GM12878 (cell line): Measurements from ENCODE around the gene MLXIPL. TPM values are rescaled to one million over a fixed set of nuclear protein-coding genes. Genes with fewer than 3 reads are reported as not detected.

Experiments
- ATAC-seq: fragments of 200-7000 bp; cut with Tn5 transposase; 3 replicates; pipeline ENCODE4 v1.9.1; 2020; ENCODE audit warnings: mild to moderate bottlenecking, moderate library complexity
- BruUV-seq: library from RNA; stranded (reverse); fragments of 400-500 nt; replicated peaks from 2 replicates; lab custom pipeline; 2021; lab: Mats Ljungman, UMichigan
- CTCF ChIA-PET: fragments of 300-600 bp; sonication (Branson Sonifier 250); formaldehyde crosslinking; extraction: SDS; loops from one replicate; lab custom pipeline; 2021; ENCODE audit warnings: inconsistent platforms; lab: Yijun Ruan, JAX
- POLR2A ChIA-PET: fragments of 350-600 bp; formaldehyde crosslinking; extraction: SDS; loops from one replicate; lab custom pipeline; 2021; ENCODE audit warnings: inconsistent platforms; lab: Charles Lee
- RAD21 ChIA-PET: fragments of 300-600 bp; sonication (Branson Sonifier 250); formaldehyde crosslinking; loops from one replicate; lab custom pipeline; 2023; ENCODE audit warnings: antibody characterized with exemption; ENCODE audit not compliant: unreplicated experiment; lab: Charles Lee
- SMC1A ChIA-PET: fragments of 300-600 bp; sonication (Branson Sonifier 250); formaldehyde crosslinking; loops from one replicate; lab custom pipeline; 2023; ENCODE audit not compliant: unreplicated experiment, uncharacterized antibody; lab: Charles Lee
- DNase-seq: peaks from one replicate; pipeline ENCODE4 v3.0.0-alpha.2; 2011; ENCODE audit warnings: low read depth, low spot score
- FAIRE-seq: peaks from 3 replicates; lab custom pipeline; 2011; peaks lifted over from hg19 to GRCh38; lab: Jason Lieb, UNC
- H2AFZ ChIP-seq: 2 replicates; pipeline ENCODE4 v1.6.0; 2011; ENCODE audit warnings: low read depth, low read length, control low read depth; ENCODE audit not compliant: control insufficient read depth
- H3K27ac ChIP-seq: 2 replicates; pipeline ENCODE4 v1.5.1; 2011; ENCODE audit warnings: control low read depth; ENCODE audit not compliant: control insufficient read depth, insufficient read depth
- H3K27me3 ChIP-seq, 2 experiments: replicated peaks in 1 of 2; 2 replicates each; pipeline versions ENCODE4 v1.6.0 to v1.6.1; 2011; ENCODE audit warnings: low read length in 1 of 2; ENCODE audit not compliant: control insufficient read depth in 2 of 2, insufficient read depth in 2 of 2
- H3K36me3 ChIP-seq, 2 experiments: 2 replicates each; pipeline ENCODE4 v1.5.1; 2011; ENCODE audit warnings: low read length in 1 of 2; ENCODE audit not compliant: control insufficient read depth in 2 of 2, insufficient read depth in 2 of 2
- H3K4me1 ChIP-seq: 2 replicates; pipeline ENCODE4 v1.6.1; 2011; ENCODE audit warnings: mild to moderate bottlenecking, low read length, moderate library complexity, mixed read lengths; ENCODE audit not compliant: control insufficient read depth, insufficient read depth
- H3K4me2 ChIP-seq: 2 replicates; pipeline ENCODE4 v1.6.0; 2011; ENCODE audit warnings: control low read depth; ENCODE audit not compliant: control insufficient read depth, insufficient read depth
- H3K4me3 ChIP-seq: fragments of 200-600 bp; sonication (generic); 2 replicates; pipeline ENCODE4 v1.5.1; 2016
- H3K79me2 ChIP-seq: 2 replicates; pipeline ENCODE4 v1.6.0; 2011; ENCODE audit warnings: low read length; ENCODE audit not compliant: control insufficient read depth, insufficient read depth
- H3K9ac ChIP-seq: 2 replicates; pipeline ENCODE4 v1.8.0; 2011; ENCODE audit warnings: low read length, control low read depth, mixed read lengths; ENCODE audit not compliant: control insufficient read depth, insufficient read depth
- H3K9me3 ChIP-seq: replicated peaks from 3 replicates; pipeline ENCODE4 v1.5.1; 2011; ENCODE audit warnings: mild to moderate bottlenecking, low read length; ENCODE audit not compliant: control insufficient read depth, insufficient read depth
- H4K20me1 ChIP-seq: 2 replicates; pipeline ENCODE4 v1.6.0; 2011; ENCODE audit not compliant: control insufficient read depth, insufficient read depth
- ATF7 ChIP-seq: fragments of 450-650 bp; IDR thresholded peaks from 2 replicates; pipeline ENCODE4 v1.6.1; 2016; ENCODE audit warnings: low read depth, mild to moderate bottlenecking
- BACH1 ChIP-seq: fragments of 450-650 bp; IDR thresholded peaks from 2 replicates; pipeline ENCODE4 v1.6.1; 2017; ENCODE audit warnings: mild to moderate bottlenecking, borderline replicate concordance
- BCL11A ChIP-seq: IDR thresholded peaks from 2 replicates; pipeline ENCODE4 v1.6.1; 2011; ENCODE audit warnings: low read depth, low read length
- CREB1 ChIP-seq: IDR thresholded peaks from 2 replicates; pipeline ENCODE4 v1.6.1; 2012; ENCODE audit warnings: low read depth, mild to moderate bottlenecking, inconsistent platforms
- EED ChIP-seq: sonication (generic); IDR thresholded peaks from 2 replicates; pipeline ENCODE4 v1.6.1; 2016; ENCODE audit warnings: antibody characterized with exemption, low read depth
- ETV6 ChIP-seq, 2 experiments: fragments of 450-650 bp in 1 of 2; IDR thresholded peaks in 1 of 2; conservative IDR thresholded peaks in 1 of 2; 2 replicates each; pipeline ENCODE4 v1.6.1; 2014; ENCODE audit warnings: antibody characterized with exemption in 1 of 2, borderline replicate concordance in 1 of 2, low read depth in 1 of 2, mild to moderate bottlenecking in 1 of 2, moderate library complexity in 1 of 2
- GATAD2B ChIP-seq: fragments of 450-650 bp; conservative IDR thresholded peaks from 2 replicates; pipeline ENCODE4 v1.6.1; 2017; ENCODE audit warnings: low read depth, mild to moderate bottlenecking, moderate library complexity
- IKZF1 ChIP-seq: fragments of 450-650 bp; conservative IDR thresholded peaks from 2 replicates; pipeline ENCODE4 v1.6.1; 2017; ENCODE audit warnings: antibody characterized with exemption, mild to moderate bottlenecking
- IKZF2 ChIP-seq, 2 experiments: fragments of 450-650 bp; IDR thresholded peaks; 2 replicates each; pipeline ENCODE4 v1.6.1; 2017; ENCODE audit warnings: mild to moderate bottlenecking in 2 of 2, moderate library complexity in 2 of 2
- IRF4 ChIP-seq: IDR thresholded peaks from 2 replicates; pipeline ENCODE4 v1.6.1; 2011; ENCODE audit warnings: low read depth, low read length
- JUNB ChIP-seq: IDR thresholded peaks from 2 replicates; pipeline ENCODE4 v1.6.1; 2016; ENCODE audit warnings: antibody characterized with exemption, mild to moderate bottlenecking
- JUND ChIP-seq: IDR thresholded peaks from 2 replicates; pipeline ENCODE4 v1.6.1; 2012; ENCODE audit warnings: low read depth, mild to moderate bottlenecking, low read length, improper control_type of control experiment, moderate library complexity
- MEF2A ChIP-seq: IDR thresholded peaks from 2 replicates; pipeline ENCODE4 v1.6.1; 2011; ENCODE audit warnings: low read depth, mild to moderate bottlenecking, low read length, moderate library complexity; ENCODE audit not compliant: insufficient read depth
- MEF2B ChIP-seq: fragments of 450-650 bp; IDR thresholded peaks from 2 replicates; pipeline ENCODE4 v1.6.1; 2018; ENCODE audit warnings: mild to moderate bottlenecking, moderate library complexity; ENCODE audit not compliant: partially characterized antibody, poor library complexity, severe bottlenecking
- NKRF ChIP-seq: fragments of 450-650 bp; conservative IDR thresholded peaks from 2 replicates; pipeline ENCODE4 v1.6.1; 2017; ENCODE audit warnings: mild to moderate bottlenecking, moderate library complexity
- PKNOX1 ChIP-seq: fragments of 450-650 bp; IDR thresholded peaks from 2 replicates; pipeline ENCODE4 v1.6.1; 2016; ENCODE audit warnings: mild to moderate bottlenecking
- RELB ChIP-seq: fragments of 450-650 bp; IDR thresholded peaks from 2 replicates; pipeline ENCODE4 v1.6.1; 2017; ENCODE audit warnings: low read depth, mild to moderate bottlenecking, moderate library complexity
- RFX5 ChIP-seq: IDR thresholded peaks from 2 replicates; pipeline ENCODE4 v1.6.1; 2011; ENCODE audit warnings: low read depth, low read length, improper control_type of control experiment
- SMAD5 ChIP-seq: IDR thresholded peaks from 2 replicates; pipeline ENCODE4 v1.6.1; 2016; ENCODE audit warnings: antibody characterized with exemption, low read depth
- TBL1XR1 ChIP-seq: IDR thresholded peaks from 2 replicates; pipeline ENCODE4 v1.6.1; 2012; ENCODE audit warnings: low read depth, low read length, improper control_type of control experiment
- WGBS: methylation state at CpG from one replicate; pipeline ENCODE4 v1.1.6; 2016; ENCODE audit warnings: low lambda C conversion rate; ENCODE audit not compliant: insufficient replicate concordance, insufficient coverage; ENCODE audit errors: missing lambda C conversion rate; 5-methylcytosine and 5-hydroxymethylcytosine counted together
- in situ Hi-C: fragments of 300-500 bp; cut with MboI; formaldehyde crosslinking; loops from 9 replicates; pipeline ENCODE4 v1.14.3; 2018; ENCODE audit warnings: mixed read lengths
- intact Hi-C: fragments of 100-400 bp; cut with micrococcal nuclease; formaldehyde crosslinking; loops from one replicate; pipeline ENCODE4 v1.14.2; 2022; ENCODE audit not compliant: unreplicated experiment
- polyA plus RNA-seq, 11 experiments: library from polyadenylated mRNA; depleted of rRNA in 4 of 11; unstranded in 6 of 11; stranded (reverse) in 5 of 11; fragments of >200 nt; fragmentation: Nextera tagmentation in 4 of 11; fragmentation: Illumina TruSeq in 1 of 11; extraction: Ambion mirVana in 4 of 11; extraction: Trizol in 1 of 11; gene quantifications; 1 replicate in 1 of 11; 2 replicates in 10 of 11; pipeline versions ENCODE4 v1.2.1 to v1.2.3, GENCODE V29; 2011 to 2016; ENCODE audit warnings: inconsistent platforms in 2 of 11, missing spikeins in 2 of 11, low read depth in 1 of 11
- total RNA-seq, 4 experiments: library from RNA; depleted of rRNA in 3 of 4; stranded (reverse); fragments of >200 nt in 3 of 4; fragmentation: Illumina TruSeq in 1 of 4; extraction: Trizol in 1 of 4; gene quantifications; 2 replicates each; pipeline versions ENCODE4 v1.2.1 to v1.2.3, GENCODE V29; 2013 to 2021

MLXIPL gene
- total and polyA plus RNA-seq, 10 of the 15 experiments (the other 5 are each of a cell fraction or from before 2014, with no cell fraction given): 0.21 TPM; not detected in 9

GRCh38 chr7:73560109-73560835, 64.0 kb downstream of the MLXIPL start:
- no peak for FAIRE-seq
- Histone ChIP-seq H3K79me2 (peaks cover 17% of the 10 kb centered on the region), H3K27ac (peak overlapping the region; percentile 4; the same call in 1 of the 2 replicates), H2AFZ (peak overlapping the region; percentile 59; the same call in 1 of the 2 replicates), H4K20me1 (no peaks in the 10 kb centered on the region), H3K4me3 (no peak overlapping the region), H3K27me3 (no peaks in the 10 kb centered on the region), H3K9me3 (no peaks in the 10 kb centered on the region), H3K4me1 (peaks cover 18% of the 10 kb centered on the region), H3K9ac (no peak overlapping the region), H3K36me3 (no peaks in the 10 kb centered on the region), H3K4me2 (peak overlapping the region; percentile 36; the same call in 1 of the 2 replicates)
- intact Hi-C loops: no loop called here
- SMC1A ChIA-PET: interaction anchor here (0.6 to 2.7 kb wide), 7 partner anchors 9 to 174 kb away, joined by 3 to 10 read pairs (median 4); no protein-coding TSS in a partner anchor
- WGBS: 25% methylated on average over 11 of the region's 11 CpGs
- DNase-seq: no peak
- BruUV-seq: no TSS peak
- in situ Hi-C loops: no loop called here
- CTCF ChIA-PET: interaction anchor here (1.8 to 2.6 kb wide), 2 partner anchors 11 to 35 kb away, joined by 5 to 9 read pairs; no protein-coding TSS in a partner anchor
- ATAC-seq: peak; percentile 39
- POLR2A ChIA-PET: interaction anchor here (1.2 to 4.3 kb wide), 2 partner anchors 8 to 17 kb away, joined by 3 to 30 read pairs; partner anchors contain the start of gene TBL2
- RAD21 ChIA-PET: interaction anchor here (1.0 to 4.1 kb wide), 3 partner anchors 18 to 39 kb away, joined by 5 to 21 read pairs (median 6); partner anchors contain the start of genes BAZ1B and TBL2
- TF ChIP-seq NKRF (no peak), MEF2A (peak; percentile 85), BCL11A (peak; percentile 53; the same call in 1 of the 2 replicates), GATAD2B (no peak), RELB (no peak), MEF2B (peak; percentile 66), TBL1XR1 (no peak), IRF4 (peak; percentile 73; the same call in 1 of the 2 replicates), BACH1 (no peak), SMAD5 (no peak), RFX5 (no peak), ETV6 (conservative IDR thresholded peaks at IDR 0.05 in 1 of 2, IDR thresholded peaks at IDR 0.05 in 1 of 2; ENCODE audit: borderline replicate concordance in 1 of 2, low read depth in 1 of 2) (no peak), JUNB (peak; percentile 88), IKZF1 (peak; percentile 53), IKZF2 (IDR thresholded peaks at IDR 0.05) (peak in 1 of 2 experiments; percentile 47; a peak in 3 of 4 replicates), PKNOX1 (no peak), CREB1 (no peak), ATF7 (peak; percentile 61), JUND (peak; percentile 64; the same call in 1 of the 2 replicates), EED (peak; percentile 77)
